GM10248 (cell line): Measurements from ENCODE around the gene TPK1.

Source experiments
- CTCF ChIA-PET: fragments of 300-600 bp; sonication (Branson Sonifier 250); formaldehyde crosslinking; extraction: SDS; loops from one replicate; lab custom pipeline; 2021; ENCODE audit warnings: antibody characterized with exemption; lab: Yijun Ruan, JAX
- POLR2A ChIA-PET: fragments of 350-650 bp; sonication (Branson Sonifier 250); formaldehyde crosslinking; extraction: SDS; loops from one replicate; lab custom pipeline; 2020; ENCODE audit warnings: antibody characterized with exemption; lab: Yijun Ruan, JAX
- DNase-seq: peaks from one replicate; pipeline ENCODE4 v3.0.0; 2012; ENCODE audit errors: extremely low spot score
- TF ChIP-seq, protein P1 (sequence below): IDR thresholded peaks from 2 replicates; pipeline ENCODE4 v1.5.1; 2012; ENCODE audit warnings: mild to moderate bottlenecking, low read depth; ENCODE audit errors: extremely low read depth, missing control alignments, control extremely low read depth

Gene TPK1

DNA sequence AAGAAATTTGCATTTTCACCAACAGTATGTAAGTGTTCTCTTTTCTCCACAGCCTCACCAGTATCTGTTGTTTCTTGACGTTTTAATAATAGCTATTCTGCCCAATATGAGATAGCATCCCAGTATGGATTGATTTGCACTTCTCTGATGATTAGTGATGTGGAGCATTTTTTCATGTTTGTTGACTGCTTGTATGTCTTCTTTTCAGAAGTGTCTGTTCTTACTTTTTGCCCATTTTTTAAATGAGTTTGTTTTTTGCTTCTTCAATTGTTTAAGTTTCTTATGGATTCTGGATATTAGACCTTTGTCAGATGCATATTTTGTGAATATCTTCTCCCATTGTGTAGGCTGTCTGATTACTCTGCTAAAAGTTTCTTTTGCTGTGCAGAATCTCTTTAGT lies 12.2 kb upstream of the TPK1 start:
- POLR2A ChIA-PET: no interaction called here
- no peak for DNase-seq
- CTCF ChIA-PET: interaction anchor here (0.9 kb wide), 1 partner anchor 42 kb away, joined by 3 read pairs; no protein-coding TSS in a partner anchor
- TF ChIP-seq, protein P1, sequence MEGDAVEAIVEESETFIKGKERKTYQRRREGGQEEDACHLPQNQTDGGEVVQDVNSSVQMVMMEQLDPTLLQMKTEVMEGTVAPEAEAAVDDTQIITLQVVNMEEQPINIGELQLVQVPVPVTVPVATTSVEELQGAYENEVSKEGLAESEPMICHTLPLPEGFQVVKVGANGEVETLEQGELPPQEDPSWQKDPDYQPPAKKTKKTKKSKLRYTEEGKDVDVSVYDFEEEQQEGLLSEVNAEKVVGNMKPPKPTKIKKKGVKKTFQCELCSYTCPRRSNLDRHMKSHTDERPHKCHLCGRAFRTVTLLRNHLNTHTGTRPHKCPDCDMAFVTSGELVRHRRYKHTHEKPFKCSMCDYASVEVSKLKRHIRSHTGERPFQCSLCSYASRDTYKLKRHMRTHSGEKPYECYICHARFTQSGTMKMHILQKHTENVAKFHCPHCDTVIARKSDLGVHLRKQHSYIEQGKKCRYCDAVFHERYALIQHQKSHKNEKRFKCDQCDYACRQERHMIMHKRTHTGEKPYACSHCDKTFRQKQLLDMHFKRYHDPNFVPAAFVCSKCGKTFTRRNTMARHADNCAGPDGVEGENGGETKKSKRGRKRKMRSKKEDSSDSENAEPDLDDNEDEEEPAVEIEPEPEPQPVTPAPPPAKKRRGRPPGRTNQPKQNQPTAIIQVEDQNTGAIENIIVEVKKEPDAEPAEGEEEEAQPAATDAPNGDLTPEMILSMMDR: no peak

DNA sequence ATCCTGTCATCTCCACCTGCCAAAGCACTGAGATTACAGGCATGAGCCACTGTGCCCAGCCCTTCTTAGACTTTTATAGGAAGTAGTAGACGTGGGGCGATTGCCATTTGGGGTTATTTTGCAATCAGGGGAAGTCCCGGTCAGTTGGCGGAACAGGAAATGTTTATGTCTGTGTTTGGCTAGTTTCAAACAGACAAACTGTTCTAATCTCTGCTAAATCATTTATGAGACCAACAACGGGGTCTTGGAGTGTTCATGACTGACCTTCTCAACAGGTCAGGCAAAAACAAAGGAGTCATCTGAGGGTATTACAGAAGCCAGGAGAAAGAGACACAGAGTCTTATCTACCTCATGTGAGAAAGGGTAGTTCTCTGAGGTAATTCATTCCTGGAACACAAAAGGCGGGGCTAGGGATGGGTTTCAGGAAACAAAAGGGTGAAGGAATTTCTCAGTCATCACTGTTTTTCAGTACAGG lies 6.6 kb upstream of the TPK1 start:
- TF ChIP-seq, protein P1: no peak
- peak; percentile 38 for DNase-seq
- POLR2A ChIA-PET: no interaction called here
- CTCF ChIA-PET: no interaction called here

DNA sequence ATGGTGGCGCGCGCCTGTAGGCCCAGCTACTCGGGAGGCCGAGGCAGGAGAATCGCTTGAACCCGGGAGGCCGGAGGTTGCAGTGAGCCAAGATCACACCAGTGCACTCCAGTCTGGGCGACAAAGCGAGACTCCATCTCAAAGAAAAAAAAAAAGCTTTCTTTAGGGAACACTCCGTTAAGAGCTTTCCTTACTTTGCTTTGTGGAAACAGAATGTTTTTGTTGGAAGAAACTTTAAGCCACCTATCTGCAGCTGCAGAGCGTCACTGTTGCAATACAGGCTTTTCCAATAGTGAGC lies 641 bp upstream of the TPK1 start:
- TF ChIP-seq, protein P1: no peak
- no peak for DNase-seq
- CTCF ChIA-PET: interaction anchor here (0.7 to 2.1 kb wide), 9 partner anchors 9 to 98 kb away, joined by 3 to 10 read pairs (median 4); no protein-coding TSS in a partner anchor
- POLR2A ChIA-PET: no interaction called here

DNA sequence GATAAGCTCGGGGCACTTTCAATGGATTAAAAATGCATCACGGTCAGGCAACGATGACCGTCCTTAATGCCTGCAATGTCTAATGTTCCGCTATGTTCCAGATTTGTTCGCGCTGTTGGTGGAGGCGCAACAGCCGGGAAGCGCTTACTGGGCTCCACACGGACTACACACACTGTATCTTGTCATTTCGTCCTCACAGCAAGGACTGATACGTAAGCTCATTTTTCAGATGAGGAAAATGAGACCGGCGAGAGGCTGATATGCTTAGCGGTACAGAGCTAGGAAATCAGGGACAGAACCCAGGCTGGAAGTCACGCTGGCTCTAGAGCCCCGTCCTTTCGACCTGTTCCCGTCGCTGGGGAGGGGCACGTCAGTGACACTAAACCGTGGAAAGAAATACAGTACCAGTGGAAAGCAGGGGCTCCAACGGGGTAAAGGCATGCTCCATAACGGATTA lies 670 bp downstream of the TPK1 start:
- POLR2A ChIA-PET: interaction anchor here (0.7 to 1.0 kb wide), 3 partner anchors 10 to 23 kb away, joined by 3 to 4 read pairs (median 4); no protein-coding TSS in a partner anchor
- TF ChIP-seq, protein P1: no peak
- CTCF ChIA-PET: interaction anchor here (0.9 to 2.1 kb wide), 10 partner anchors 10 to 96 kb away, joined by 3 to 17 read pairs (median 4); no protein-coding TSS in a partner anchor
- peak; percentile 28 for DNase-seq

DNA sequence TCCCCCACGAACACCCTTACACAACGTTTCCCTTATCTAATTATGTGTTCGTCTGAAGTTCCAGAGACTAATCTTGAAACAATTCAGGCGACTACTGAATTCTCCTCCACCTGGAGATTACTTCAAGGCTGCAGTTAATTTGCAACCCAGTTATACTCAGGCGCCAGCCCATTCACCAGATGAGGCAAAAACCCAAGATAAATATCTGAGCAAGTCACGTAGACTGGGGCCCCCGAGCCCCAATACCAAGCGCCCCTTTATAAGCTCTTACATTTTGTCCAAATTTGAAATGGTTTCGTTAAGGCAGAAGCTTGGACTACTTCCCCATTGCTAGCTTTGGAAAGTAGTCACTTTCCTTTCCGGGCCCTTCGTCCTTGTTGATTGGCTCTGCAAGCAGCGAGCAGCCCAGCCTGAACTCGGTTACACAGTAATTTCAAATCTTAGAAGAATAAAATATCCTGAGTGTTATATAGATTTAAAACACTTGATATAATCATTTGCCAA lies 1.2 kb downstream of the TPK1 start:
- POLR2A ChIA-PET: interaction anchor here (0.7 to 1.0 kb wide), 2 partner anchors 9 to 16 kb away, joined by 4 read pairs; no protein-coding TSS in a partner anchor
- peak; percentile 60 for DNase-seq
- TF ChIP-seq, protein P1: no peak
- CTCF ChIA-PET: interaction anchor here (0.9 to 2.1 kb wide), 5 partner anchors 18 to 96 kb away, joined by 3 to 17 read pairs (median 4); no protein-coding TSS in a partner anchor

DNA sequence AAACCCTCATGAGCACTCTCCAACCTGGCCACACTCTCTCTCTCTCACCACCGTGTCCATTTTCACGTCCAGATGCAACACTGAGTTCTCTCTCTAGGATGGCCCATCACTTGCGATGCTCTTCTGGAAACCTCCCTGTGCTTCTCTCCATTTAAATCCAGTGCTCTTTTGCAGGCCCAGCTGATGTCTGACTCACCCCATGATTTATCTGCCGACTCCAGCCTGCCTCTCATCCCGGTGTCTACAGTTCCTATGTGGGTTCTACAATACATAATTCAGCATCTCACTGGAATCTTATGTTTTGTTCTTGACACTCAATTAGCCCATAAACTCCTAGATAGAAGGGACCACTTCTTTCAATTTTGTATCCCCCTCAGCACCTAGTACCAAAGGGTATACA lies 5.0 kb downstream of the TPK1 start:
- POLR2A ChIA-PET: no interaction called here

More for the DNA sequence above, 5.0 kb downstream of the TPK1 start:
- no peak for DNase-seq
- CTCF ChIA-PET: no interaction called here
- TF ChIP-seq, protein P1: no peak
